Measurements from ENCODE around the gene DDR2.

- TF ChIP-seq CTCF (IDR thresholded peaks at IDR 0.05; ENCODE audit: poor library complexity, severe bottlenecking) (no peak), EZH2 (IDR thresholded peaks at IDR 0.05; ENCODE audit: borderline replicate concordance, insufficient read depth, low read length, poor library complexity, severe bottlenecking) (no peak), EP300 (conservative IDR thresholded peaks at IDR 0.05; ENCODE audit: poor library complexity, severe bottlenecking) (no peak)
Measured at GRCh38 chr1:162590686-162591085, 41.6 kb upstream of the DDR2 start.
